Measurements from ENCODE around the gene ST3GAL2.
"Not testable (repeated sequence)": the region's sequence is repeated elsewhere in the genome, so short reads cannot be mapped to it uniquely, and the experiment has no call there.

Gene ST3GAL2

DNA sequence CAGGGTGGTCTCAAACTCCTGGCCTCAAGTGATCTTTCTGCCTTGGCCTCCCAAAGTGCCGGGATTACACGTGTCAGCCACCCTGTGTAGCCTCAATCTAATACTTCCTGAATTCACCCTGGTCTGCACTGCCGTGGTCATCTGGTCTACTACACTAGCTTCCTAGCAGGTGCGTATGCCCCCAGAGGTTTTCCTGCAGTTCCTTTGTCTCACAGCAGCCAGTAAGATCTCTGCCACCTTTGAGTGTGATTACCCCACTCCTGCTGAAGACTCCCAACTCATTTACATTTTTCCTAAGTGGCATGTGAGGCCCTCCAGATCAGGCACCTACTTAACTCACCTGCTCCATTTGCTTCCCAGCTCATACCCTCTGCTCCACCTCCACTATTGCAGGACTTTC lies 97.3 kb downstream of the ST3GAL2 start:
- no peaks in the 10 kb centered on the region for H3K27me3 ChIP-seq (ENCODE audit: control insufficient read depth in 2 of 2, insufficient read depth in 2 of 2, low read length in 2 of 2)
- H3K27ac ChIP-seq (ENCODE audit: low read depth in 2 of 2, low read length in 2 of 2): no peak overlapping the region
- H3K9me3 ChIP-seq (ENCODE audit: control insufficient read depth in 2 of 2, low read length in 2 of 2): no peaks in the 10 kb centered on the region
- no peak overlapping the region for H3K4me3 ChIP-seq (ENCODE audit: low read length in 2 of 2)
- H3K4me1 ChIP-seq (ENCODE audit: control insufficient read depth in 2 of 2, insufficient read depth in 2 of 2, low read length in 2 of 2): peaks cover 4 to 6% of the 10 kb centered on the region in 2 donors
- H3K36me3 ChIP-seq (ENCODE audit: control insufficient read depth in 2 of 2, insufficient read depth in 2 of 2, low read length in 2 of 2): no peaks in the 10 kb centered on the region
- no peak overlapping the region for H3K9ac ChIP-seq (ENCODE audit: low read depth in 1 of 2, low read length in 2 of 2)

DNA sequence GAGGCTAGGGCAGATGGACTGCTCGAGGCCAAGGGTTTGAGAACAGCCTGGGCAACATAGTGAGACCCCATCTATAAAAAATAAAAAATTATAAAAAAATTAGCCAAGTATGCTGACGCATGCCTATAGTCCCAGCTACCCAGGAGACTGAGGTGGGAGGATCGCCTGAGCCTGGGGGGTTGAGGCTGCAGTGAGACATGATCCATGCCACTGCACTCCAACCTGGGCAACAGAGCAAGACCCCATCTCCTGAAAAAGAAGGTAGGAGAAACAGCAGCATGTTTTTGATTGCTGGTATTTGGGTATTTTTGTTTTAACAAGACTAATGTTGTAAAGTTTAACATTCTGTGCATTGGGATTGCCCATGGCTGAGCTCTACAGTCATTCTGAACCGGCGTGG lies 101.1 kb downstream of the ST3GAL2 start:
- Histone ChIP-seq H3K9me3 (ENCODE audit: control insufficient read depth in 2 of 2, low read length in 2 of 2) (no peaks in the 10 kb centered on the region), H3K36me3 (ENCODE audit: control insufficient read depth in 2 of 2, insufficient read depth in 2 of 2, low read length in 2 of 2) (peaks cover 17 to 20% of the 10 kb centered on the region in 2 donors), H3K27ac (ENCODE audit: low read depth in 2 of 2, low read length in 2 of 2) (no peak overlapping the region), H3K4me1 (ENCODE audit: control insufficient read depth in 2 of 2, insufficient read depth in 2 of 2, low read length in 2 of 2) (no peaks in the 10 kb centered on the region), H3K4me3 (ENCODE audit: low read length in 2 of 2) (no peak overlapping the region), H3K27me3 (ENCODE audit: control insufficient read depth in 2 of 2, insufficient read depth in 2 of 2, low read length in 2 of 2) (no peaks in the 10 kb centered on the region), H3K9ac (ENCODE audit: low read depth in 1 of 2, low read length in 2 of 2) (no peak overlapping the region)

DNA sequence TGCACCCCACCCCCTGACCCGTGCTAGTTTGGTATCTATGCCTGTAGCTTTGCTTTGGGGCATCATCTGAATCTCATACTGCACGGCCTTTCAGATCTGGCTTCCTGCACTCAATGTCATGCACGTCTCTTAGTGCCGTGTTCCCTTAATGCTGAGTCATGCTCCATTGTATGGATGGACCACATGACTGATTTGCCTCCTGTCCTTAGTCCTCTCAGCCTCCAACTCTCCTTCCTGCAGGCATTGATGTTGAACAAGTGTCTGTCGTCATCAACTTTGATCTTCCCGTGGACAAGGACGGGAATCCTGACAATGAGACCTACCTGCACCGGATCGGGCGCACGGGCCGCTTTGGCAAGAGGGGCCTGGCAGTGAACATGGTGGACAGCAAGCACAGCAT lies 106.2 kb downstream of the ST3GAL2 start:
- not testable (repeated sequence) for H3K4me1 ChIP-seq (ENCODE audit: control insufficient read depth in 2 of 2, insufficient read depth in 2 of 2, low read length in 2 of 2); H3K9me3 ChIP-seq (ENCODE audit: control insufficient read depth in 2 of 2, low read length in 2 of 2); H3K9ac ChIP-seq (ENCODE audit: low read depth in 1 of 2, low read length in 2 of 2); H3K27ac ChIP-seq (ENCODE audit: low read depth in 2 of 2, low read length in 2 of 2); H3K4me3 ChIP-seq (ENCODE audit: low read length in 2 of 2); H3K27me3 ChIP-seq (ENCODE audit: control insufficient read depth in 2 of 2, insufficient read depth in 2 of 2, low read length in 2 of 2)
- peaks cover 39 to 43% of the 10 kb centered on the region in 2 donors for H3K36me3 ChIP-seq (ENCODE audit: control insufficient read depth in 2 of 2, insufficient read depth in 2 of 2, low read length in 2 of 2)

DNA sequence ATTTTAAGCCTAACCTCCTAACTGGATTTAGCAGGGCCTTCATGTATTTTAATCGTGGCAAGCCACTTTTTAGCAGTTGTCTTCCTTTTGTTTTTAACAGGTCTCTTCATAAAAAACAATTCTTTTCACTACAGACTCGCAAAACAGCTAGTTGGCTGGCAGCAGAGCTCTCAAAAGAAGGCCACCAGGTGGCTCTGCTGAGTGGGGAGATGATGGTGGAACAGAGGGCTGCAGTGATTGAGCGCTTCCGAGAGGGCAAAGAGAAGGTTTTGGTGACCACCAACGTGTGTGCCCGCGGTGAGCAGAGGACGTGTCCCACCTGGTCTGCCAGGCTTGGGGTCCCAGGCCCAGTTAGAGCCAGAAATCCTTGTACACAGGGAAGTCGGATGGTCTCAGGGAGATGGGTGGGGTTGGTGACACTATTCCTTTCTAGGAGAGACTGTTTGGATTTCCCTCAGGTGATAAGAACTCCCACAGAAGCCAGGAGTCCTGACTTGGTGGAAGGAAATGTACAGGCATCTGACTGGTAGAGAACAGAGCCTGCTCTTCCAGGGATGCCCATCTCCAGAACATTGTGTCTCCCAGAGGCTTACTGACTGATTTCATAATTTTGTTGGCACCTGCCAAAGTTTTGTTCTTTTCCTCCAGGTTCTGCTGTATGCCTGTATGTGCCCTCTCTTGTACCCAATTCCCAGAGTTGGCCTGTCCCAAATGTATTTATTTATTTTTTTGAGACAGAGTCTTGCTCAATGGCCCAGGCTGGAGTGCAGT lies 107.1 kb downstream of the ST3GAL2 start:
- Histone ChIP-seq H3K4me3 (ENCODE audit: low read length in 2 of 2) (no peak overlapping the region), H3K27ac (ENCODE audit: low read depth in 2 of 2, low read length in 2 of 2) (no peak overlapping the region), H3K27me3 (ENCODE audit: control insufficient read depth in 2 of 2, insufficient read depth in 2 of 2, low read length in 2 of 2) (no peaks in the 10 kb centered on the region), H3K4me1 (ENCODE audit: control insufficient read depth in 2 of 2, insufficient read depth in 2 of 2, low read length in 2 of 2) (no peaks in the 10 kb centered on the region), H3K9me3 (ENCODE audit: control insufficient read depth in 2 of 2, low read length in 2 of 2) (no peaks in the 10 kb centered on the region), H3K9ac (ENCODE audit: low read depth in 1 of 2, low read length in 2 of 2) (no peak overlapping the region), H3K36me3 (ENCODE audit: control insufficient read depth in 2 of 2, insufficient read depth in 2 of 2, low read length in 2 of 2) (peaks cover 39 to 45% of the 10 kb centered on the region in 2 donors)

DNA sequence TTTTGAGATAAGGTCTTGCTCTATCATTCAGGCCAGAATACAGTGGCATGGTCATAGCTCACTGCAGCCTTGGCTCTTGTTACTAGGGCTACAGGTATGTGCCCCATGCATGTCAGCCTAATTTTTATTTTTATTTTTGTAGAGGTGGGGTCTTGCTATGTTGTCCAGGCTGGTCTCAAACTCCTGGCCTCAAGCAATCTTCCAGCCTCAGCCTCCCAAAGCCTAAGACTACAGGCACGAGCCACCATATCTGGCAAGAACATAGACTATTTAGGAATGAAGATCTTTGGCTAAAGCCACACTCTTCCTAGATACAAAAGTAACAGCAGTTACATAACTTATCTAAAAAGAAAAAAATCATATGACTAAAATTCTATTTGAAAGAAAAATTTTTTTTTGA lies 107.8 kb downstream of the ST3GAL2 start:
- no peaks in the 10 kb centered on the region for H3K9me3 ChIP-seq (ENCODE audit: control insufficient read depth in 2 of 2, low read length in 2 of 2)
- no peak overlapping the region for H3K4me3 ChIP-seq (ENCODE audit: low read length in 2 of 2)
- H3K4me1 ChIP-seq (ENCODE audit: control insufficient read depth in 2 of 2, insufficient read depth in 2 of 2, low read length in 2 of 2): no peaks in the 10 kb centered on the region
- no peaks in the 10 kb centered on the region for H3K27me3 ChIP-seq (ENCODE audit: control insufficient read depth in 2 of 2, insufficient read depth in 2 of 2, low read length in 2 of 2)
- H3K27ac ChIP-seq (ENCODE audit: low read depth in 2 of 2, low read length in 2 of 2): no peak overlapping the region
- H3K9ac ChIP-seq (ENCODE audit: low read depth in 1 of 2, low read length in 2 of 2): no peak overlapping the region
- peaks cover 39 to 45% of the 10 kb centered on the region in 2 donors for H3K36me3 ChIP-seq (ENCODE audit: control insufficient read depth in 2 of 2, insufficient read depth in 2 of 2, low read length in 2 of 2)

Measured in mucosa of rectum (tissue), 2 donors.